Measurements from ENCODE around the gene VDAC1. TPM values are rescaled to one million over a fixed set of nuclear protein-coding genes. Genes with fewer than 3 reads are reported as not detected.

VDAC1 gene
- total RNA-seq, 1 donor from 2014 or later, result 132 TPM

DNA sequence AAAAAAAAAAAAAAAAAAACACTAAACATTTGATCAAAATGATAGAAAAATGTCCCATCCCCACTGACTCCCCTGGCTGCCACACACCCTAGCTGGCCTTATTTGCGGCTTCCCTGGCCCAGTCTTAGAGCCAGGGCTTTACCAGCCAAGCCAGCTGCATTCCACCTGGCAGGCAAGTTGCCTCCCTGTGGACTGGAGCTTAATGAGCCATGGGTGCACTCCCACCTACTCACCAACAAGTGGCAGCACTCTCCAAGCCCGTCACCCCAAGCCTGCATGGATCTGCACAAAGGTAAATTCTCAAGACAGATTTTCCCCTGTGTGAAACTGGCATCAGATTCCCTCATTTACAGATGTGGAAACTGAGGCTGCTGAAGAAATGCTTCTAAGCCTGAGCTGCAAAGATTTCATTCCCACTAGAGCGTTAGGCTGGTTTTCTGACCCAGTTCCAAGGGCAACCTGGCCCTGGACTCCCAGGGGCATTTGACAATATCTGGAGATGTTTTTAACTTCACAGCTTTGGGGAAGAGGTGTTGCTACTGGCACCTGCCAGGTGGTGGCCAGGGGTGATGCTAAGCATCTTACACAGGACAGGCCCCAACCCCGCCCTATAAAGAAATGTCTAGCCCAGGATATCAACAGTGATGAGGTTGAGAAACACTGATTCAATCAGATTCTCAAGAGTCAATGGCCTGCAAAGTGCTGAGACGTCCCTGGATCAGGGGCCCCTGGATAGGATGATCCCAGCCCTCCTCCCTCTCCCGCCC, 21.9 kb upstream of the VDAC1 start:
- DNase-seq, result peak; percentile 45
- H3K9me3 Mint-ChIP-seq (ENCODE audit: unreplicated experiment), result no peaks in the 10 kb centered on the region
- no peak overlapping the region for H3K27ac Mint-ChIP-seq (ENCODE audit: unreplicated experiment)
- H3K4me1 Mint-ChIP-seq (ENCODE audit: low read depth, unreplicated experiment), result no peaks in the 10 kb centered on the region
- H3K4me3 Mint-ChIP-seq (ENCODE audit: unreplicated experiment), result no peak overlapping the region
- peaks cover 4% of the 10 kb centered on the region for H3K27me3 Mint-ChIP-seq (ENCODE audit: unreplicated experiment)
- H3K36me3 Mint-ChIP-seq (ENCODE audit: unreplicated experiment), result no peaks in the 10 kb centered on the region
- TF ChIP-seq, protein P1, sequence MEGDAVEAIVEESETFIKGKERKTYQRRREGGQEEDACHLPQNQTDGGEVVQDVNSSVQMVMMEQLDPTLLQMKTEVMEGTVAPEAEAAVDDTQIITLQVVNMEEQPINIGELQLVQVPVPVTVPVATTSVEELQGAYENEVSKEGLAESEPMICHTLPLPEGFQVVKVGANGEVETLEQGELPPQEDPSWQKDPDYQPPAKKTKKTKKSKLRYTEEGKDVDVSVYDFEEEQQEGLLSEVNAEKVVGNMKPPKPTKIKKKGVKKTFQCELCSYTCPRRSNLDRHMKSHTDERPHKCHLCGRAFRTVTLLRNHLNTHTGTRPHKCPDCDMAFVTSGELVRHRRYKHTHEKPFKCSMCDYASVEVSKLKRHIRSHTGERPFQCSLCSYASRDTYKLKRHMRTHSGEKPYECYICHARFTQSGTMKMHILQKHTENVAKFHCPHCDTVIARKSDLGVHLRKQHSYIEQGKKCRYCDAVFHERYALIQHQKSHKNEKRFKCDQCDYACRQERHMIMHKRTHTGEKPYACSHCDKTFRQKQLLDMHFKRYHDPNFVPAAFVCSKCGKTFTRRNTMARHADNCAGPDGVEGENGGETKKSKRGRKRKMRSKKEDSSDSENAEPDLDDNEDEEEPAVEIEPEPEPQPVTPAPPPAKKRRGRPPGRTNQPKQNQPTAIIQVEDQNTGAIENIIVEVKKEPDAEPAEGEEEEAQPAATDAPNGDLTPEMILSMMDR (IDR thresholded peaks at IDR 0.05; ENCODE audit: partially characterized antibody, unreplicated experiment), result peak; percentile 25

DNA sequence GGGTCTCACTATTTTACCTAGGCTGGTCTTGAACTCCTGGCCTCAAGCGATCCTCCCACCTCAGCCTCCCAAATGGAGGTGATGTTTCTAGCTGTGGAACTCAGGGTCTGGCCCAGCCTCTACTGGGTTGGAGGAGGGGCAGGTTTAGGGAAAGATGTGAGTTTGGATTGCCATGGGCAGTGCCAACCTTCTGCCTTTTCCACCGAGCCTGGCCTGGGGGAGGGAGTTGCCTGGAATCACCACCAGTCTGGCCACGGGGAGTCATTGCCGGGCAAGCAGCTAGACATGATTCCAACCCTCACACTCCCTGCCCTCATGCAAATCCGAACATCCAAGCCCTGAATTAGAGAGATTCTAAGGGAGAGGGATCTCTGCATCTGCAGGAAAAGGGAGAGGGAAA, 21.0 kb upstream of the VDAC1 start:
- H3K4me1 Mint-ChIP-seq (ENCODE audit: low read depth, unreplicated experiment), result no peaks in the 10 kb centered on the region
- no peak overlapping the region for H3K4me3 Mint-ChIP-seq (ENCODE audit: unreplicated experiment)
- H3K36me3 Mint-ChIP-seq (ENCODE audit: unreplicated experiment), result no peaks in the 10 kb centered on the region
- H3K27ac Mint-ChIP-seq (ENCODE audit: unreplicated experiment), result no peak overlapping the region
- H3K9me3 Mint-ChIP-seq (ENCODE audit: unreplicated experiment), result peaks cover 2% of the 10 kb centered on the region
- no peak for DNase-seq
- peaks cover 4% of the 10 kb centered on the region for H3K27me3 Mint-ChIP-seq (ENCODE audit: unreplicated experiment)
- TF ChIP-seq, protein P1 (IDR thresholded peaks at IDR 0.05; ENCODE audit: partially characterized antibody, unreplicated experiment), result no peak

GRCh38 chr5:134024811-134025210, 20.0 kb upstream of the VDAC1 start:
- no peak for DNase-seq
- peaks cover 6% of the 10 kb centered on the region for H3K27me3 Mint-ChIP-seq (ENCODE audit: unreplicated experiment)
- TF ChIP-seq, protein P1 (IDR thresholded peaks at IDR 0.05; ENCODE audit: partially characterized antibody, unreplicated experiment), result no peak
- no peak overlapping the region for H3K27ac Mint-ChIP-seq (ENCODE audit: unreplicated experiment)
- peaks cover 2% of the 10 kb centered on the region for H3K9me3 Mint-ChIP-seq (ENCODE audit: unreplicated experiment)
- no peaks in the 10 kb centered on the region for H3K36me3 Mint-ChIP-seq (ENCODE audit: unreplicated experiment)
- no peaks in the 10 kb centered on the region for H3K4me1 Mint-ChIP-seq (ENCODE audit: low read depth, unreplicated experiment)
- no peak overlapping the region for H3K4me3 Mint-ChIP-seq (ENCODE audit: unreplicated experiment)

DNA sequence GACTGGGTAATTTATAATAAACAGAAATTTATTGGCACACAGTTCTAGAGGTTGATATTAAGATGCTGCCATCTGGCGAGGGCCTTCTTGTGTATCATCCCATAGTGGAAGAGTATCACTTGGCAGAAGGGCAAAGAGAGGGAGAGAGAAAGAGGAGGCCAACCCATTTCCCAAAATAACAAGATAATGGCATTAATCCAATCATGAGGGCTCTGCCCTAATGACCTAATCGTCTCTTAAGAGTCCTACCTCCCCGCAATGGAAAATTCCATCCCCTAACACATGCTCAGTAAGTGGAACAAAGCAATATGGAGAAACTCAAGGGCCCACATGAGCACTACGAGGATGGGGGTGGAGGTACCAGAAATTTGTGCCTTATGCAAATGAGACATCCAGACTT, 17.6 kb upstream of the VDAC1 start:
- H3K27ac Mint-ChIP-seq (ENCODE audit: unreplicated experiment), result no peak overlapping the region
- H3K36me3 Mint-ChIP-seq (ENCODE audit: unreplicated experiment), result no peaks in the 10 kb centered on the region
- peaks cover 2% of the 10 kb centered on the region for H3K9me3 Mint-ChIP-seq (ENCODE audit: unreplicated experiment)
- DNase-seq, result no peak
- H3K4me3 Mint-ChIP-seq (ENCODE audit: unreplicated experiment), result no peak overlapping the region
- TF ChIP-seq, protein P1 (IDR thresholded peaks at IDR 0.05; ENCODE audit: partially characterized antibody, unreplicated experiment), result no peak
- H3K27me3 Mint-ChIP-seq (ENCODE audit: unreplicated experiment), result peaks cover 7% of the 10 kb centered on the region
- no peaks in the 10 kb centered on the region for H3K4me1 Mint-ChIP-seq (ENCODE audit: low read depth, unreplicated experiment)

- Mint-ChIP-seq H3K4me3 (ENCODE audit: unreplicated experiment) (no peak overlapping the region), H3K27me3 (ENCODE audit: unreplicated experiment) (peaks cover 5% of the 10 kb centered on the region), H3K27ac (ENCODE audit: unreplicated experiment) (no peak overlapping the region), H3K4me1 (ENCODE audit: low read depth, unreplicated experiment) (no peaks in the 10 kb centered on the region), H3K36me3 (ENCODE audit: unreplicated experiment) (no peaks in the 10 kb centered on the region), H3K9me3 (ENCODE audit: unreplicated experiment) (peaks cover 2% of the 10 kb centered on the region)
- TF ChIP-seq, protein P1 (IDR thresholded peaks at IDR 0.05; ENCODE audit: partially characterized antibody, unreplicated experiment), result no peak
- DNase-seq, result no peak
Measured at GRCh38 chr5:134020188-134020587, 15.4 kb upstream of the VDAC1 start.
